ENCODE results near the gene HDAC4.

GRCh38 chr2:239244625-239245024 lies 156.2 kb downstream of the HDAC4 start:
- no peak for TF ChIP-seq CTCF (tag by site-specific recombination; IDR thresholded peaks at IDR 0.05)
- TF ChIP-seq PATZ1 (tag by site-specific recombination; IDR thresholded peaks at IDR 0.05), result no peak
- TF ChIP-seq KLF16 (tag by site-specific recombination; IDR thresholded peaks at IDR 0.05), result no peak
- TF ChIP-seq ZNF266 (tag by site-specific recombination; IDR thresholded peaks at IDR 0.05; ENCODE audit: low read depth), result no peak
- TF ChIP-seq REPIN1 (tag by site-specific recombination; IDR thresholded peaks at IDR 0.05; ENCODE audit: low read depth), result no peak
- TF ChIP-seq ZBTB10 (tag by site-specific recombination; IDR thresholded peaks at IDR 0.05), result no peak
- no peak for TF ChIP-seq HOXA7 (CRISPR knock-in tag; IDR thresholded peaks at IDR 0.05; ENCODE audit: borderline replicate concordance)
- TF ChIP-seq REST (tag by site-specific recombination; IDR thresholded peaks at IDR 0.05), result no peak
- no peak for TF ChIP-seq ZNF501 (tag by site-specific recombination; IDR thresholded peaks at IDR 0.05)
- TF ChIP-seq KLF7 (tag by site-specific recombination; IDR thresholded peaks at IDR 0.05; ENCODE audit: borderline replicate concordance), result no peak
- TF ChIP-seq ZNF510 (tag by site-specific recombination; IDR thresholded peaks at IDR 0.05; ENCODE audit: insufficient replicate concordance), result no peak
- no peak for TF ChIP-seq ZBTB20 (tag by site-specific recombination; IDR thresholded peaks at IDR 0.05)
- no peak for TF ChIP-seq ZNF274 (IDR thresholded peaks at IDR 0.05; ENCODE audit: low read length)
- no peak for TF ChIP-seq ZNF274 (tag by site-specific recombination; IDR thresholded peaks at IDR 0.05; ENCODE audit: borderline replicate concordance)
- no peak for TF ChIP-seq ZNF677 (tag by site-specific recombination; IDR thresholded peaks at IDR 0.05)
